Ovary (tissue), 3 donors: Measurements from ENCODE around the gene HJURP.

ENCODE experiments used
- CTCF ChIP-seq, 3 donors: fragments of 450-650 bp in 2 of 3; fragments of 200-600 bp in 1 of 3; IDR thresholded peaks; one replicate each; pipeline versions ENCODE4 v1.5.1 to v1.8.0; 2016 to 2022; ENCODE audit warnings: antibody characterized with exemption in 3 of 3, mild to moderate bottlenecking in 1 of 3
- POLR2A ChIP-seq: fragments of 450-650 bp; IDR thresholded peaks from one replicate; pipeline ENCODE4 v1.6.1; 2017; ENCODE audit warnings: antibody characterized with exemption, mild to moderate bottlenecking, moderate library complexity
- donor health status: DM: no; HTN: no; CAD: no.

GRCh38 chr2:233839447-233839820, 14.9 kb downstream of the HJURP start:
- TF ChIP-seq CTCF (IDR thresholded peaks at IDR 0.05) (no peak), POLR2A (no peak)
